ENCODE results near the gene LTBP2.

The LTBP2 gene

DNA sequence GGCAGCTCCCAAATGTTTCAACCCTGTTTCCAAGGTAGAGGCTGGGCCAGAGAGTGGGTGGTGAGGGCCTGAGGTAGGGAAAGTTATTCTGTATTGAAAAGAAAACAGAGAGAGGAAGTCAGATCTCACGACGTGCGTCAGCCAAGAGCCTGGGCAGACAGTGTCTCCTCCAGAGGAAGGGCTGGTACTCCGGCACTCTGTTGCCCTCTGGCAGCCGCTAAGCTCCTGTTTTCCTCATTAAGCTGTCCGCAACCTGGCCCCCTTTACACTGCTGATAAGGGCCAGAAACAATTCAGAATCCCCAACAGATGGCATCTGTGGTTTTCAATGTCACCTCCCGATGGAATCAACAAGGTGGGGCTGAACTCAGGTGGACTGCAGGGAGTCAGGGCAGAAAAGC, 26.0 kb upstream of the LTBP2 start:
- DNase-seq: no peak

DNA sequence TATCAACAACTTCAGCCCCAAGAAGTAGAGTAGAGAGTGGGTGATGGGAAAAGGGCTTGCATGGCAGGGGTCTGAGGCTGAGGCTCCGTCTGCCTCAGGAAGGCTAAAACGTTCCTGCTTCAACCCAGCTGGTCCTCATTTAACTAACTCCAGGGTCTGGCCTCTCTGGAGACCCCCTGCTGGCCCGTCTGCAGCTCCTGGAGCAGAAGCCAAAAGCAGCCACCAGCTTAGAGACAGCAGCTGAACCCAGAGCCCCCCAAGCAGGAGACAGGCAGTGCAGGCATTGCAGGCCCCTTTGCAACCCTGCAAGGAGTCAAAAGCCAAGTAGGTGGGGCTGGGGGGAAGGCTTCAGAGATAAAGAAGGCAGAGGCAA, 25.1 kb upstream of the LTBP2 start:
- DNase-seq: no peak

DNA sequence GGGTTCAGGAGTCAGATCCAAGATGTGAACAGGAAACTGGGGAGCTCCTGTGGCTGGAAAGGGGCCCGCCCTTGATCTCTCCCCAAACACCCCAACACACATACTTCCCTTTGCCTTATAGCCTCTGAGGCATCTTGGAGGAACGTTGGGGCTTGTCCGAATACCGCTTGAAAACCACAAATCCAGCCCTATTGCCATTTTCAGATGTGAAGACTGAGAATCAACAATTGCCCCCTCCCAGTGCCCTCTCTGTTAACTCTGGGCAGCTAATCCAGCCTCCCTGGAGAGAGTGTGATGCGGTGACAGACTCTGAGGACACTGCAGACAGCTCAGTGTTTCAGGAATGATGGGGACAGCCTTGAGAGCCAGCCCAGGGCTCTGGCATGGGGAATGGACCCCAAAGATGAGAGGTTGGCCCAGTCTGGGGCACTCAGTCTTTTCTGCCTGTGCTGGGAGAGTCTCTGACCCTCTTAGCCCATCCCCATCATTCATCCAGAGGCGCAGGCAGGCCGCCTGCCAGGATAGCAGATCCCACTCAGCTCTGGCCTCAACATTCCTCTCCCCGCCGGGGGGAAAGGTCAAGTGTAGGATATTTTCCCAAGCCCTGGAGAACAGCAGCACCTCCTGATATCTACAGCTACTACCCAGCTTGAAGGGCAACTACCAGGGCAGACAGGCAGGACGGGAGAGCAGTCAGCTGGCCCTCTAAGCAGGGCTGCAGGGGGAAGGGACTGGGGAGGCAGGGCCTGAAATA, 24.6 kb upstream of the LTBP2 start:
- DNase-seq: no peak

DNA sequence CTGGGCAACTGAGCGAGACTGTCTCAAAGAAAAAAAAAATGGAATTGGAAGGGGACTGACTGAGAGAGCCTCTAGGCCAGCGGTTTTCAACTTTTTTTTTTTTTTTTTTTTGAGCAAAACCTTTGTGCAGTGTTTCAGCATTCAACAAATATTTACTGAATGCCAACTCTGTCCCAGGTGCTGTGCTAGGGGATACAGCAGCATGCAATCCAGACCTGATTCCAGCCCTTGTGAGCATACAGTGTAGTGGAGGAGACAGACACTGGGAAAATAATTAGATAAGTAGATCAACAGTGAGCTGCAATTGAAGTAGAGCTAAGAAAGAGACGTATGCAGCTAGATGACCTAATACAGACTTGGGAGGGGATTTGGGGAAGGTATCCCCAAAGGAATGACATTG, 23.8 kb upstream of the LTBP2 start:
- no peak for DNase-seq

DNA sequence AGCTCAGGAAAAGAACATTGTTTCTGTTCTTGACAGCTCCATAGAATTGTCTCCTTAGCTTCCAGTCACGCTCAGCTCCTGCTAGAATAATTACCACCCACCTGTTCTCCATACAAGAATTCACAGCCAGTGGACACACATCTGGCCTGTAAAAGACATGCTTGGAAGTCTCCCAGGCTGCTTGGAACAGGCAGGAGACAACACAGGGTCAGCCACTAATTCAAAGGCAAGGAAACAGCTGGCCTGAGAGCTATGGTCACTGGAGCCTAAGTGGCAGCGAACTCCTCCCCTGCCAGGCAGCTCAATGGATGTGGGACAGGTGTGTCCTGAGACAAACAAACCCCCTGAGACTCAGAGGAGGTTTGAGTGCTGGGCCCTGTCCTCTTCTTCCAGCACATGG, 22.9 kb upstream of the LTBP2 start:
- DNase-seq: no peak

DNA sequence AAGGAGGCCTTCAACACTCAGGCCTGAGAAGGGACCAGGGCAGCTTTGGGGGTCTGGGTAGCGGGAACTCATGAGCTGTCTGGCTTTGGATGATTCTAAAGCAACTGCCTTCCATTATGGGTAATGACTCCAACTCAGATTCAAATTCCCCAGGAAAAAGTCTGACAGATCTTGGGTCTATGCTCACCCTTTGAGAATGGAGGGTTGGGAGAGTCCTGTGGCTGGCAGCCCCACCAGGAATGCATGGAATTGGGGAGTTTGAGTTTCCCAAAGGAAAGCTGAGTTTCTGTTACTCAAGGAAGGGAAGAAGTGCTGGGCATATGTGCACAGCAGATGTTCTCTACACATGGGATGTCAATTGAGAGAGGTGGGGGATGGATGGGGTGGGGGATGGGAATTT, 22.4 kb upstream of the LTBP2 start:
- DNase-seq: no peak

DNA sequence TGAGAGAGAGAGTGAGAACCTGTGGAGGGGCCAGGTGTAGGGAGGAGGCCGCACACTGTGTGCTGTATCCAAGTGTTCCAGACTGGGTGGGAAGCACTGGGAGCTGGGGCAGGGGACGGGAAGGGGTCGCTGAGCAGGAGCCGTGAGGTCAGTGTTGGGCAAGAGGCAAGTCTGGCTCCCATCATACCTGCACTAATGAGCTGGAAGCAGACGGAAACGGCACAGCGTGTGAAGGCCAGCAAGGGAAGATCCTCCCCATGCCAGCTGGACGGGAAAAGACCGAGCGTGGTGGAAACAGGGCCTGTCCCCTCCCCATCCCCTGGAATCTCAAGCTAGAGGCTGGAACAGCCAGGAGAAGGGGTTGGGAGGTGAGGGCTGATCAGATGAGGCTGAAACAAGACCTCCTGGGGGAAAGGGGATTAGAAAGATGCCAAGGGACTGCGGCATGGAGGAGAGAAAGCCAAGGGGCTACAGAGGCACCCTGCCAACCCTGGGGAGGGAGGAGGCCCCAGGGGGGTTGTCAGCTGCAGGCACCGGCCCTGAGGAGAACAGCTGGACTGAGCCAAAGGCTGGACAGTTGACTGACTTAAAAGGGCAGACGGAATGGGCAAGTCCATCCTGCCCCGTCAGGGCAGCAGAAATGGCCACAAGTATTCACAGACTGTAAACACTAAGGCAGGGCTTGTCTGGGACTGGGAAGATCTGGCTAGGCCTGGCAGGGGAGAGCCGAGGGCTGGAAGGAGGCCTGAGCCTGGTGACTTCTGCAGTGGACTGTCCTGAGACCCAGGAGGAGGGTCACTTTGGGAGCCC, 19.0 kb upstream of the LTBP2 start:
- DNase-seq: no peak

DNA sequence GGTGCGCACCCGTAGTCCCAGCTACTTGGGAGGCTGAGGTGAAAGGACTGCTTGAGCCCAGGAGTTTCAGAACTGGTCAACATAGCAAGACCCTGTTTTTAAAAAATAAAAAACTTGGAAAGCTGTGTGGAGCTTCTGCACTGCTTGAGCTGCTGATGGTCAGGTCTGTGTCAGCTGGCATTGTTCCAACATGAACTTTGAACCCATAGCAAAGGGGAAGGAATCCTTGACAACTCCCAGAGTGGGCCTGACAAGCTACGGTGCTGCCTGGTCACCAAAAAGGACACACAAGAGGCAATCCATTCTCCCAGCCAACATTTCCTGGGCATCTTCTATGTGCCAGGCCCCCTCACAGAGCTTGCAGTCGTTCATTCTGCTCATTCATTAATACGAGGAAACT, 16.4 kb upstream of the LTBP2 start:
- no peak for DNase-seq

DNA sequence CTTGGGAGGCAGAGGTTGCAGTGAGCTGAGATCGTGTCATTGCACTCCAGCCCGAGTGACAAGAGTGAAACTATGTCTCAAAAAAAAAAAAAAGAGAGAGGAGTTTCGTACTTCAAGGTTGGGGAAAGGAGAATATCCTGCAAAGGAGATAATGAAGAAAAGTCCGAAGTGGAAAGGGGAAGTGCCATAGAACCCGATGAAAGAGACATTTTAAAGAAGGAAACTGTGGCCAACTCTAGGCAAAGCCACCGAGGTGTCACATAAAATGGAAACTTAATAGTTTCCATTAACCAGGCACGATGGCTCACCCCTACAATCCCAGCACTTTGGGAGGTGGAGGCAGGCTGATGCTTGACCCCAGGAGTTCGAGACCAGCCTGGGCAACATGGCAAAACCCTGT, 15.0 kb upstream of the LTBP2 start:
- no peak for DNase-seq

DNA sequence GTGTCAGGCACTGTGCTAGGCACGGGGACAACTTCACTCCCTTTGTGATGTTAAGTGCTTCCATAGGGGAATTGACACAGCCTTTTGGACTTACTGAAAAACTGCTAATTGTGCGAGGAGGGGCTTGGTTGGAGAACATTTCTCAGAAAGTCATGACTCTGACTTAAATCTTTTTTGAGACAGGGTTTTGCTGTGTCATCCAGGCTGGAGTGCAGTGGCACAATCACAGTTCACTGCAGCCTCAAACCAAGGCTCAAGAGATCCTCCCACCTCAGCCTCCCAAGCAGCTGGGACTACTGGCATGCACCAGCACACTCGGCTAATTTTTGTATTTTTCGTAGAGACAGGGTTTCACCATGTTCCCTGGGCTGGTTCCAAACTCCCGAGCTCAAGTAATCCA, 10.2 kb upstream of the LTBP2 start:
- no peak for DNase-seq

DNA sequence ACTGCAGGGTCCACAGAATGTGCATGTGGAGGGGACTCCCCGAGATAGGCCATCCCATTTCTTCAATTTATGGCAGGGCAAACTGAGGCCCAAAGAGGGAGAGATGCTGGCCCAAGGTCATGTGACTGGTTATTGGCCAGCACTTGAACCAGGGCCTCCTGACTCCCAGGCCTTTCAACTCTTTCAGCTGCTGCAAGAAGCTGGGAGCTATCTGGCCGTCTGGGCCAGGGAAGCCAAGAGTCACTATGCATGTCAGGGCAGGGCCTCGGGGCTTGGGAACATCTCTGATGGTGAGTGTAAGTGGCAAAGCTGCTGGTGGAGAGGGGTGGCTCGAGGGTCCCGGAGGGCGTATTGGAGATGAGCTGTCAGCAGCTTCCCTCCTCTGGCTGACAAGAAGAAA, 9.5 kb upstream of the LTBP2 start:
- DNase-seq: no peak

DNA sequence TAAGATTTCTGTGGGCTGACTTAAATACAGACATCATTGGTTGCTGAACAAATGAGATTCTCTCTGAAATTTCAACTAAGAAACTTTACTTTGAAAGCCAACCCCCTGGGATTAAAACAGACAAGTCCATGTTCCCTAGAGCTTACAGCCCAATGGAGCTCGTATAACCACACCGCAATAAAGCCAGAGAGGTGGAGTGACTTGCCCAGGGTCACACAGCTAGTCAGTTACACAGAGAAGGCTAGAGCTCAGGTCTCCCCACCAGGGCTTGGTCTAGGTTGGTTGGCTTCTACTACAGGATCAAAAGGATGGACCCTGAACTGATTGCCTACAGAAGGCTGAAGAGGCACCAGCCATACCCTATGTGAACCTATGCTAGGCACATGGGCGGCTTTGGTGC, 8.9 kb upstream of the LTBP2 start:
- DNase-seq: no peak

DNA sequence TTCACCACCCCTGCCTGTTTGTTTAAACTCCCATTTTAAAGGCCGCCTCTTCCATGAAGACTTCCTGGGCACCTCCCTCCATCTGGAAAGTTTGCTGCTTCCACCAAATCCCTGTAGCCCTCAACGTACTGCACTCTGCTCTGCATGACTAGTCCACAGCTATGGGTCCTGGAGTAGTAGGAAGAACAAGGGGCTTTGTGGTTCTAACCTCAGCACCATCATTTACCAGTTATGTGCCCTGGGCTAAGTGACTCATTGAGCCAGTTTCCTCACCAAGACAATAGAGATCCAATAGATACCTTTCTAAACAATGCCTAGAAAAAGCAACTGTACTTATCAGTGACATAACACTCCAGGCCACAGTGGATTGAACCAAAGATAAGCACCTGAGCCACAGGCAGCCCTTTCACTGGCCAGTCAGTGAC, 8.5 kb upstream of the LTBP2 start:
- peak in 1 of 5 donors; percentile 68 for DNase-seq

DNA sequence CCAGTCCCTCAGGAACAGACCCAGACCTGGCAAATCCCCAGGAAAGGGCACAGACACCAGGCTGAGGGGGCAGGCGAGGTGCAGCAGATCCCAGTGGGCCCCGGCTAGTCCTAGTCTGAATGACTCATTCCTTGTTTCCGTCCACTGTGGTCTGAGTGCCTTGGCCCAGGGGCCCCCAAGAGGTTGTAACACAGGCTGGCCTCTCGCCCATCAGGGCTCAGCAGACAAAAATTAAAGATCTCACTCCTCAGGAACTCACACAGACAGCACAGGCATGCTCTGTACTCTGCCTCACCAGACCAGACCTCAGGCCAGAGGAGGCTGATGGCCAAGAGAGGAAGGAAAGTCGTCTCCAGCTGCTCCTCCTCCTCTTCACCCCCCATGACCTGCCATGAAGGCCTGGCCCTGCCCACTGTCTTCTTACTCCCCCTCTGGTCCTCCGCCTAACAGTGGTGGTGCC, 7.7 kb upstream of the LTBP2 start:
- DNase-seq: no peak

DNA sequence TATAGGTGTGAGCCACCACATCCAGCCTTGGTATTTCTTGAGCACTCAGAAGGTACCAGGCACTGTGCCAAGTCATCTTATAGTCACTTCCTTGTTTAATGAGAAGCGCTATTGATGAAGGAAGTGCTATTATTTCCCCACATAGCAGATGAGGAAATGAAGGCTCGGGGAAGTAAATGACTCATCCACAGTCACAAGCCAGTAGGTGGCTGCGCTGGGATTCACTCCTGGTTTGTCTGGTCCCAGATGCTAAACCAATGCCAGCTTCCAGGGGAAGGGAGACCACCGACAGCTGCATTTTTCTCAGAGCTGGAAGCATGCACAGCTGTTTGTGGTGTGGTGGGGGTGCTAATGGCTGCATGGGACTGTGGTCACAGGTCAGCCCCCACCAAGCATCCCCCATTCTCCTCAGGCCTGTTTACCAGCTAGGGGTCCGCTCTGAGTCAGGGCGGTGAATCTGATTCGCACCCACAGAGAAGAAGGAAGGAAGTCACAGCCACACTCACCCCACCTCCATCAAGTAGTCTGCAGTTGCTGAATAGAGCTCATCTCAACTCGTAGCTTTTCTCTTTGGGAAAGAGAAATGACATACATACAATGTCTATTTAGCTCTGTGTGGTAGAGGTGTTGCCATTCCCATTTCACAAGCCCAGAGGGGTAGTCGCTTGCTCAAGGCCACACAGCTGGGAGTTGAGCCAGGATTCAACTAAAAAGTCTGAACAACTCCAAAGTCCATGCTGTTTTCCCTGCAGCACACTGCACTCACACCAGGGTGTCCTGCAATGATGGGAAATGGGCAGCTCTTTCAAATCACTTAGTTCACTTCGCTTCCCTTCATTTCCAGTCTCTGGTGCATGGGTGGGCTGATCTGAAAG, 6.3 kb upstream of the LTBP2 start:
- DNase-seq: peak in 4 of 5 donors; percentile 38 to 86 (median 55)

DNA sequence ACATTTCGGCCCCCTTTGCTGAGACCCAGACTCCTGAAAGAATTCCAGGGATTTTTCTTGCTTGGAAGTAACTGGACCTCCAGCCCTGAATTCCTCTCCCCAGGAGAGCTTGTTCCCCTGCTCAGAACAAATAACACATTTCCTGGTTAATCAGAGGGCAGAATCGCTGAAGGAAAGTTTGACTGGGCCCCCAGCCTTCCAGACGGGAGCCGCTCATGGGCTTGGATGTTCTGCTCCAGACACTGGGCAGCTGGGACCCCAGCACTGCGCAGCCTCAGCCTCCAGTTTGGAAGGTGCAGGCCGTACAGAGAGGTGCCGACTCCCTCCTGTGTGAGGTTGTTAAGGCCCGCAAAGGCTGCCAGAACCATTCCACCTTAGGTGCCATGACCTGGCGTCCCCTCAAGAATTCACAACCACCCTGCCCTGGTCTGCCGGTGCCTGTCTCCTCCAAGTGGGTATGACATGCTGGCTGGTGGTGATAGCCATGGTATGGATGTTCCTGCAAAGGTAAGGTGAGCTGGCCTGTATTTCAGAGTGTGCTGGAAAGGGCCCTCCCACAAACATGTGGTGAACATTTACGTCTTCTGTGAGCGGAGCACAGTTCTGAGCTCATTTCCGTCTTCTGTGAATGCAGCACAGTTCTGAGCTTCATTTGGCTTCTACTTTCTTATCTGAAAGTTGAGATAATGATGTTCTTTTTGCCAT, 5.1 kb upstream of the LTBP2 start:
- no peak for DNase-seq

DNA sequence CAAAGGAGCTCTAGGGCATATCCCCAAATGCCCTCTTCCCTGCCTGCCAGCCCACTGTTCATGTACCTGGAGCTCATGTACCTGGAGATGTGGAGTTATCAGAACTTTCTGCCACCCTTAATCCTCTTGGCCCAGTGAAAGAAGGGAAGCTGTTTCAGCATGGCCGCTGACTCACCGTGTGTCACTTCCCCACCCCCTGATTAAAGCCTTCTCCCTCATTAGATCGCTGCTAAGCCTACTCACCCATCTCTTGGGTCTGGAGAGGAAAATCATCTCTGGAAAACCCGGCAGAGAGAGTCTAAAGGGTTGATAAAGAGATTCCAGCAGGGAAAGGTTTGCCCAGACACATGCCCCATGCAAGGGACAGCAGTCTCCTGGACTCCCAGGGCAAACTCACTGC, 4.5 kb upstream of the LTBP2 start:
- no peak for DNase-seq

DNA sequence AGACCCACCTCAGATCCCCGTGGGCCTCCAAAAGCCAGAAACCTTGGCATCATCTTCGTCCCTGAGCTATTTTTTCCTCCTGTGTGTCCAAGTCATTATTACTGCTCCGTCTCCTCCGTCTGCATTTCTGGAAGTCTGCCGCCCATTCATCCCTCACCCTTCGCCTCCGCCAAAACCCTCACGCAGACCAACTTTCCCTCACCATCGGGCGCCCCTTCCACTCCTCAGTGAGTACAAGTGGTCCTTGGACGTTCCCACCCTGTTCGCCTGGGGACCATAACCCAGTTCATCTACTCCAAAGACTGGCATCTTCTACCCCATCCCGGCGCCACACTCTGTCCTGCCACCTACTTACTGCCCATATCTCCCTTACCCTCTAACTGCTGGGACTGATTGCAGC, 3.7 kb upstream of the LTBP2 start:
- DNase-seq: no peak

DNA sequence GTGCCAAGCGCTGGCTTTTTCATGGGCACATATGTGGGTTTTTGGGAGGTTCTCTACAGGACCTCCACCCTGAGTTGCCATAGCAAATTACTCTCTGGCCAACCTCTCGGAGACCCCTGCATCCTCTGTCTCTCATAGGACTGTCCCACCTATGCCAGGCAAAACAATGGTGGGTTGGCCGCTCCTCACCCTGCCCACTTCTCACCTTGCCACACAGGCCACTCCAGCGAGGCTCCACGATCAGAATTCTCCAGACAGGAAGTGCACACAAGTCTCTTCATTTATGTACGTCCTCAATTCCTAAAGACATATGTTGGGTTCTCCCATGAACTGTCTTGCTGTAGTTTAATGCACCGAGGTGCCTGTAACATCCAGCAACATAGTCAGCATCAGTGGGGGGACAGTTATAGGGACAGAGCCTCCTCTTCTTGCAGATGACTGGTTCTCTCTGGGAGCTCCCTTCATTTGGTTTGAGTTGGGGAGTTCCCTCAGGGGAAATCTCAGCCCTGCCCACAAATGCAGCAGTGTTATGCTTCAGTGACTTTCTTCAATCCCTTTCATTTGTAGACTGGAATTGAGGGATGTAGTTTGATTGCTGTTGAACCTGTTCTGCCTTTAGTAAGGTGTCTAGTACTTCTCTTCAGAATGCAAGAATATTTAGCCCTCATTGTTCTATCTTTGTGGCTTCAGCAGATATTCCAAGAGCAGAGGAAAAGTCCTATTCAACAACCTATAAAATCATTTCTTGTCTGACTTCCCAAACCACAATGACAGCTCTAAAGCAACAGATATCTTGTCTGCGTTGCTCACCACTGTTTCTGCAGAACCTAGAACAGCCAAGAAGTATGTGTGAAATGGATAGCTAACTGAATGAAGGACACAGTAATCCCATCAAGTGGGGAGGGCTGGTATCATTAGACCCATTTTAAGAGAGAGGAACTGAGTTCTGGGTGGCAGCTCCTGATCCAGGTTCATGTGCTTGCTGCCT, 2.8 kb upstream of the LTBP2 start:
- DNase-seq: no peak

DNA sequence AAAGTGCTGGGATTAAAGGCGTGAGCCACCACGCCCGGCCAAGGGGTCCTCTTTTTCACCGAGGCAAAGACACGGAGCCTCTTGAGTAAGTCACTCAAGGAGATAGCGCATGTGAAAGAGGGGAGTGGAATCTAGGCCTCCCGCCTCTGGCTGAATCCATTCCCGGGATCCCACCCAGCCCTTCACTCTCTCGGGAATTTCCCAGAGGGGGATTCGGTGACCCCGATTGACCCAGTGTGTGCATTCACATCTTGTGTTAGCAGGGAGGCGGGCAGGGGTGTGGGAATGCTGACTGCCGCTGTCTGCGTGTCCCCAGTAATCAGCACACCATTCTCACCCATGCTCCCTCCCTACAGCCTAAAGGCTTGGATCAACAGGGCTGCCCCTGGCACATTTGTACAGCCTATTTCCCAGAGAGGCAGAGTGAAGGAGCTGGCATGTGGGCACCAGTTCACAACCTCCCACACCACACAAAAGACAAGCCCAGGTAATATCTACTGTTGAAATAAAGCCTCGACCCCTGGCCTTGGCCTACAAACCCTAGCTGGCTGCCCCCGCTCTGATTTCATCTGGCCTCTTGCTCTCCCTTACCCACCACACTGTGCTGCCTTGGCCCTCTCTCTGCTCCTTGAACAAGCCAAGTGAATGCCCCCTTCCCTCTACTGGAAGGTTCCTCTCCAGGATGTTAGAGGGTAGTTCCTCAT, 1.3 kb upstream of the LTBP2 start:
- DNase-seq: no peak

All from T-helper 1 cell (primary cell).